ENCODE results near the gene FXYD4. TPM values are rescaled to one million over a fixed set of nuclear protein-coding genes. Genes with fewer than 3 reads are reported as not detected.

The FXYD4 gene
- total and polyA plus RNA-seq, 2 experiments from 2014 or later, result not detected

DNA sequence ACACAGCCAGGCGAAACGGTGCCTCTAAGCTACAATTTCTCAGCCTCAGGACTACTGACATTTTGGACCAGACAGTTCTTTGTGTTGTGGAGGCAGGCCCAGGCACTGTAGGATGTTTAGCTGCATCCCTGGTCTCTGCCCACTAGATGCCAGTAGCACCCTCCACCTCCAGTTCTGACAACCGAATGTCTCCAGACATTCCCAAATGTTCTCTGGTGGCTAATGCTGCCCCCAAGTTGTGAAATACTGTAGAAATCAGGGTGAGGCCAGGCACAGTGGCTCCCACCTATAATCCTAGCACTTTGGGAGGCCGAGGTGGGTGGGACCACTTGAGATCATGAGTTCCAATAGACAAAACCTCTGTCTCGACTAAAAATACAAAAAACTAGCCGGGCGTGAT is 19.3 kb downstream of the FXYD4 start:
- H3K4me1 Mint-ChIP-seq, result peaks cover 38% of the 10 kb centered on the region
- peaks cover 91% of the 10 kb centered on the region for H3K36me3 ChIP-seq (ENCODE audit: insufficient read depth)
- H3K79me2 ChIP-seq (replicated peaks; ENCODE audit: insufficient read depth), result peaks cover 85% of the 10 kb centered on the region
- no peak overlapping the region for H3K4me3 Mint-ChIP-seq
- DNase-seq (ENCODE audit: low spot score) (peak; percentile 60), ATAC-seq (peak; percentile 70)
- peaks cover 61% of the 10 kb centered on the region for H3F3A ChIP-seq (replicated peaks; ENCODE audit: low read depth)
- H3K4me1 ChIP-seq (ENCODE audit: insufficient read depth), result peaks cover 21% of the 10 kb centered on the region
- H3K36me3 Mint-ChIP-seq (ENCODE audit: low read depth), result peaks cover 100% of the 10 kb centered on the region
- H2AFZ ChIP-seq, result no peak overlapping the region
- no peak overlapping the region for H3K4me2 ChIP-seq
- no peaks in the 10 kb centered on the region for H3K9me2 ChIP-seq (ENCODE audit: insufficient read depth)
- H4K20me1 ChIP-seq (replicated peaks; ENCODE audit: insufficient read depth), result peaks cover 85% of the 10 kb centered on the region
- H3K27ac ChIP-seq (ENCODE audit: low read depth), result peak overlapping the region; percentile 50; the same call in 1 of the 2 replicates
- no peak overlapping the region for H3K4me3 ChIP-seq
- no peaks in the 10 kb centered on the region for H3K27me3 ChIP-seq (ENCODE audit: insufficient read depth)
- peak overlapping the region; percentile 74 for H3K27ac Mint-ChIP-seq
- H3K27me3 Mint-ChIP-seq (ENCODE audit: insufficient read depth, low read depth, poor library complexity), result peaks cover 12% of the 10 kb centered on the region
- no peaks in the 10 kb centered on the region for H3K9me3 Mint-ChIP-seq
- TF ChIP-seq, protein P1, sequence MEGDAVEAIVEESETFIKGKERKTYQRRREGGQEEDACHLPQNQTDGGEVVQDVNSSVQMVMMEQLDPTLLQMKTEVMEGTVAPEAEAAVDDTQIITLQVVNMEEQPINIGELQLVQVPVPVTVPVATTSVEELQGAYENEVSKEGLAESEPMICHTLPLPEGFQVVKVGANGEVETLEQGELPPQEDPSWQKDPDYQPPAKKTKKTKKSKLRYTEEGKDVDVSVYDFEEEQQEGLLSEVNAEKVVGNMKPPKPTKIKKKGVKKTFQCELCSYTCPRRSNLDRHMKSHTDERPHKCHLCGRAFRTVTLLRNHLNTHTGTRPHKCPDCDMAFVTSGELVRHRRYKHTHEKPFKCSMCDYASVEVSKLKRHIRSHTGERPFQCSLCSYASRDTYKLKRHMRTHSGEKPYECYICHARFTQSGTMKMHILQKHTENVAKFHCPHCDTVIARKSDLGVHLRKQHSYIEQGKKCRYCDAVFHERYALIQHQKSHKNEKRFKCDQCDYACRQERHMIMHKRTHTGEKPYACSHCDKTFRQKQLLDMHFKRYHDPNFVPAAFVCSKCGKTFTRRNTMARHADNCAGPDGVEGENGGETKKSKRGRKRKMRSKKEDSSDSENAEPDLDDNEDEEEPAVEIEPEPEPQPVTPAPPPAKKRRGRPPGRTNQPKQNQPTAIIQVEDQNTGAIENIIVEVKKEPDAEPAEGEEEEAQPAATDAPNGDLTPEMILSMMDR (conservative IDR thresholded peaks at IDR 0.05; ENCODE audit: low read depth in 2 of 2), result peak; percentile 42 to 56
- TF ChIP-seq NANOG (IDR thresholded peaks at IDR 0.05; ENCODE audit: borderline replicate concordance) (no peak), JUNB (IDR thresholded peaks at IDR 0.05; ENCODE audit: unreplicated experiment) (no peak)
- TF ChIP-seq, protein P2, sequence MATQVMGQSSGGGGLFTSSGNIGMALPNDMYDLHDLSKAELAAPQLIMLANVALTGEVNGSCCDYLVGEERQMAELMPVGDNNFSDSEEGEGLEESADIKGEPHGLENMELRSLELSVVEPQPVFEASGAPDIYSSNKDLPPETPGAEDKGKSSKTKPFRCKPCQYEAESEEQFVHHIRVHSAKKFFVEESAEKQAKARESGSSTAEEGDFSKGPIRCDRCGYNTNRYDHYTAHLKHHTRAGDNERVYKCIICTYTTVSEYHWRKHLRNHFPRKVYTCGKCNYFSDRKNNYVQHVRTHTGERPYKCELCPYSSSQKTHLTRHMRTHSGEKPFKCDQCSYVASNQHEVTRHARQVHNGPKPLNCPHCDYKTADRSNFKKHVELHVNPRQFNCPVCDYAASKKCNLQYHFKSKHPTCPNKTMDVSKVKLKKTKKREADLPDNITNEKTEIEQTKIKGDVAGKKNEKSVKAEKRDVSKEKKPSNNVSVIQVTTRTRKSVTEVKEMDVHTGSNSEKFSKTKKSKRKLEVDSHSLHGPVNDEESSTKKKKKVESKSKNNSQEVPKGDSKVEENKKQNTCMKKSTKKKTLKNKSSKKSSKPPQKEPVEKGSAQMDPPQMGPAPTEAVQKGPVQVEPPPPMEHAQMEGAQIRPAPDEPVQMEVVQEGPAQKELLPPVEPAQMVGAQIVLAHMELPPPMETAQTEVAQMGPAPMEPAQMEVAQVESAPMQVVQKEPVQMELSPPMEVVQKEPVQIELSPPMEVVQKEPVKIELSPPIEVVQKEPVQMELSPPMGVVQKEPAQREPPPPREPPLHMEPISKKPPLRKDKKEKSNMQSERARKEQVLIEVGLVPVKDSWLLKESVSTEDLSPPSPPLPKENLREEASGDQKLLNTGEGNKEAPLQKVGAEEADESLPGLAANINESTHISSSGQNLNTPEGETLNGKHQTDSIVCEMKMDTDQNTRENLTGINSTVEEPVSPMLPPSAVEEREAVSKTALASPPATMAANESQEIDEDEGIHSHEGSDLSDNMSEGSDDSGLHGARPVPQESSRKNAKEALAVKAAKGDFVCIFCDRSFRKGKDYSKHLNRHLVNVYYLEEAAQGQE (IDR thresholded peaks at IDR 0.05; ENCODE audit: unreplicated experiment), result no peak

DNA sequence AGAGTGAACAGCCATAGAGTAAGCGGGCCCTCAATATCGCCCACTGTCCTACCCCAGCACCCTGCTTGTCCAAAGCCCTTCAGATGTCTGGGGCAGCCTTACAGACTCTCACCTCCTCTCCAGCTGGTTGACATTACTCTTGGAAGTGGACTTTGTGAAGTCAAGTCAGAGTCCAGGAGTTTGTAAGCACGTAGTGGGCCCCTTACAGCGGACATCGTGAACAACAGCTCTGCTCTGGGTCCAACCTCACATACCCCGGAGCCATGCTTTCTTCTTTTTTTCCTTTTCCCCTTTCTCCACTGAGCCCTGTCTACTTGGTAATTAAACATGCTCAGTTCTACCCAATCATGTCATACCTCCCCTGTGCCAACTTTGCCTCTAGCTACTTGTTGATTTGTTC is 20.1 kb downstream of the FXYD4 start:
- Histone ChIP-seq H3K4me3 (no peak overlapping the region), H3K4me2 (no peak overlapping the region), H3K79me2 (replicated peaks; ENCODE audit: insufficient read depth) (peaks cover 91% of the 10 kb centered on the region), H3K4me1 (ENCODE audit: insufficient read depth) (peaks cover 21% of the 10 kb centered on the region), H2AFZ (no peak overlapping the region), H3K27me3 (ENCODE audit: insufficient read depth) (no peaks in the 10 kb centered on the region), H3K36me3 (ENCODE audit: insufficient read depth) (peaks cover 84% of the 10 kb centered on the region), H3K27ac (ENCODE audit: low read depth) (0 out of 2 replicates have a peak overlapping the region, but pooled peaks have one; percentile 19), H4K20me1 (replicated peaks; ENCODE audit: insufficient read depth) (peaks cover 80% of the 10 kb centered on the region), H3F3A (replicated peaks; ENCODE audit: low read depth) (peaks cover 57% of the 10 kb centered on the region), H3K9me2 (ENCODE audit: insufficient read depth) (no peaks in the 10 kb centered on the region)
- Mint-ChIP-seq H3K4me3 (no peak overlapping the region), H3K9me3 (no peaks in the 10 kb centered on the region; the same call in 2 of the 3 replicates), H3K4me1 (peaks cover 38% of the 10 kb centered on the region), H3K27me3 (ENCODE audit: insufficient read depth, low read depth, poor library complexity) (peaks cover 19% of the 10 kb centered on the region), H3K36me3 (ENCODE audit: low read depth) (peaks cover 100% of the 10 kb centered on the region), H3K27ac (peak overlapping the region; percentile 8; the same call in 1 of the 2 replicates)
- TF ChIP-seq ZNF114 (CRISPR knock-in tag; IDR thresholded peaks at IDR 0.05), result no peak
- TF ChIP-seq JUNB (IDR thresholded peaks at IDR 0.05; ENCODE audit: unreplicated experiment), result no peak
- TF ChIP-seq, protein P3, sequence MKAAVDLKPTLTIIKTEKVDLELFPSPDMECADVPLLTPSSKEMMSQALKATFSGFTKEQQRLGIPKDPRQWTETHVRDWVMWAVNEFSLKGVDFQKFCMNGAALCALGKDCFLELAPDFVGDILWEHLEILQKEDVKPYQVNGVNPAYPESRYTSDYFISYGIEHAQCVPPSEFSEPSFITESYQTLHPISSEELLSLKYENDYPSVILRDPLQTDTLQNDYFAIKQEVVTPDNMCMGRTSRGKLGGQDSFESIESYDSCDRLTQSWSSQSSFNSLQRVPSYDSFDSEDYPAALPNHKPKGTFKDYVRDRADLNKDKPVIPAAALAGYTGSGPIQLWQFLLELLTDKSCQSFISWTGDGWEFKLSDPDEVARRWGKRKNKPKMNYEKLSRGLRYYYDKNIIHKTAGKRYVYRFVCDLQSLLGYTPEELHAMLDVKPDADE (IDR thresholded peaks at IDR 0.05), result no peak
- no peak for TF ChIP-seq CREB1 (CRISPR knock-in tag; IDR thresholded peaks at IDR 0.05; ENCODE audit: low read depth)
- TF ChIP-seq, protein P4, sequence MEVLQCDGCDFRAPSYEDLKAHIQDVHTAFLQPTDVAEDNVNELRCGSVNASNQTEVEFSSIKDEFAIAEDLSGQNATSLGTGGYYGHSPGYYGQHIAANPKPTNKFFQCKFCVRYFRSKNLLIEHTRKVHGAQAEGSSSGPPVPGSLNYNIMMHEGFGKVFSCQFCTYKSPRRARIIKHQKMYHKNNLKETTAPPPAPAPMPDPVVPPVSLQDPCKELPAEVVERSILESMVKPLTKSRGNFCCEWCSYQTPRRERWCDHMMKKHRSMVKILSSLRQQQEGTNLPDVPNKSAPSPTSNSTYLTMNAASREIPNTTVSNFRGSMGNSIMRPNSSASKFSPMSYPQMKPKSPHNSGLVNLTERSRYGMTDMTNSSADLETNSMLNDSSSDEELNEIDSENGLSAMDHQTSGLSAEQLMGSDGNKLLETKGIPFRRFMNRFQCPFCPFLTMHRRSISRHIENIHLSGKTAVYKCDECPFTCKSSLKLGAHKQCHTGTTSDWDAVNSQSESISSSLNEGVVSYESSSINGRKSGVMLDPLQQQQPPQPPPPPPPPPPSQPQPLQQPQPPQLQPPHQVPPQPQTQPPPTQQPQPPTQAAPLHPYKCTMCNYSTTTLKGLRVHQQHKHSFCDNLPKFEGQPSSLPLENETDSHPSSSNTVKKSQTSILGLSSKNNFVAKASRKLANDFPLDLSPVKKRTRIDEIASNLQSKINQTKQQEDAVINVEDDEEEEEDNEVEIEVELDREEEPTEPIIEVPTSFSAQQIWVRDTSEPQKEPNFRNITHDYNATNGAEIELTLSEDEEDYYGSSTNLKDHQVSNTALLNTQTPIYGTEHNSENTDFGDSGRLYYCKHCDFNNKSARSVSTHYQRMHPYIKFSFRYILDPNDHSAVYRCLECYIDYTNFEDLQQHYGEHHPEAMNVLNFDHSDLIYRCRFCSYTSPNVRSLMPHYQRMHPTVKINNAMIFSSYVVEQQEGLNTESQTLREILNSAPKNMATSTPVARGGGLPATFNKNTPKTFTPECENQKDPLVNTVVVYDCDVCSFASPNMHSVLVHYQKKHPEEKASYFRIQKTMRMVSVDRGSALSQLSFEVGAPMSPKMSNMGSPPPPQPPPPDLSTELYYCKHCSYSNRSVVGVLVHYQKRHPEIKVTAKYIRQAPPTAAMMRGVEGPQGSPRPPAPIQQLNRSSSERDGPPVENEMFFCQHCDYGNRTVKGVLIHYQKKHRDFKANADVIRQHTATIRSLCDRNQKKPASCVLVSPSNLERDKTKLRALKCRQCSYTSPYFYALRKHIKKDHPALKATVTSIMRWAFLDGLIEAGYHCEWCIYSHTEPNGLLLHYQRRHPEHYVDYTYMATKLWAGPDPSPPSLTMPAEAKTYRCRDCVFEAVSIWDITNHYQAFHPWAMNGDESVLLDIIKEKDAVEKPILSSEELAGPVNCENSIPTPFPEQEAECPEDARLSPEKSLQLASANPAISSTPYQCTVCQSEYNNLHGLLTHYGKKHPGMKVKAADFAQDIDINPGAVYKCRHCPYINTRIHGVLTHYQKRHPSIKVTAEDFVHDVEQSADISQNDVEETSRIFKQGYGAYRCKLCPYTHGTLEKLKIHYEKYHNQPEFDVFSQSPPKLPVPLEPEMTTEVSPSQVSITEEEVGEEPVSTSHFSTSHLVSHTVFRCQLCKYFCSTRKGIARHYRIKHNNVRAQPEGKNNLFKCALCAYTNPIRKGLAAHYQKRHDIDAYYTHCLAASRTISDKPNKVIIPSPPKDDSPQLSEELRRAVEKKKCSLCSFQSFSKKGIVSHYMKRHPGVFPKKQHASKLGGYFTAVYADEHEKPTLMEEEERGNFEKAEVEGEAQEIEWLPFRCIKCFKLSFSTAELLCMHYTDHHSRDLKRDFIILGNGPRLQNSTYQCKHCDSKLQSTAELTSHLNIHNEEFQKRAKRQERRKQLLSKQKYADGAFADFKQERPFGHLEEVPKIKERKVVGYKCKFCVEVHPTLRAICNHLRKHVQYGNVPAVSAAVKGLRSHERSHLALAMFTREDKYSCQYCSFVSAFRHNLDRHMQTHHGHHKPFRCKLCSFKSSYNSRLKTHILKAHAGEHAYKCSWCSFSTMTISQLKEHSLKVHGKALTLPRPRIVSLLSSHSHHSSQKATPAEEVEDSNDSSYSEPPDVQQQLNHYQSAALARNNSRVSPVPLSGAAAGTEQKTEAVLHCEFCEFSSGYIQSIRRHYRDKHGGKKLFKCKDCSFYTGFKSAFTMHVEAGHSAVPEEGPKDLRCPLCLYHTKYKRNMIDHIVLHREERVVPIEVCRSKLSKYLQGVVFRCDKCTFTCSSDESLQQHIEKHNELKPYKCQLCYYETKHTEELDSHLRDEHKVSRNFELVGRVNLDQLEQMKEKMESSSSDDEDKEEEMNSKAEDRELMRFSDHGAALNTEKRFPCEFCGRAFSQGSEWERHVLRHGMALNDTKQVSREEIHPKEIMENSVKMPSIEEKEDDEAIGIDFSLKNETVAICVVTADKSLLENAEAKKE (CRISPR knock-in tag; IDR thresholded peaks at IDR 0.05), result no peak
- DNase-seq (ENCODE audit: low spot score), result no peak
- ATAC-seq, result no peak
